HG03575 (cell line): ENCODE measurements around the gene TUFM.
"Not testable (repeated sequence)": the region's sequence is repeated elsewhere in the genome, so short reads cannot be mapped to it uniquely, and the experiment has no call there.

Experiments used
- ATAC-seq: cut with Tn5 transposase; IDR thresholded peaks from one replicate; pipeline ENCODE4 v1.9.1; 2021; ENCODE audit not compliant: unreplicated experiment, insufficient number of reproducible peaks, low FRiP score; ENCODE audit errors: extremely low read depth

The TUFM gene

DNA sequence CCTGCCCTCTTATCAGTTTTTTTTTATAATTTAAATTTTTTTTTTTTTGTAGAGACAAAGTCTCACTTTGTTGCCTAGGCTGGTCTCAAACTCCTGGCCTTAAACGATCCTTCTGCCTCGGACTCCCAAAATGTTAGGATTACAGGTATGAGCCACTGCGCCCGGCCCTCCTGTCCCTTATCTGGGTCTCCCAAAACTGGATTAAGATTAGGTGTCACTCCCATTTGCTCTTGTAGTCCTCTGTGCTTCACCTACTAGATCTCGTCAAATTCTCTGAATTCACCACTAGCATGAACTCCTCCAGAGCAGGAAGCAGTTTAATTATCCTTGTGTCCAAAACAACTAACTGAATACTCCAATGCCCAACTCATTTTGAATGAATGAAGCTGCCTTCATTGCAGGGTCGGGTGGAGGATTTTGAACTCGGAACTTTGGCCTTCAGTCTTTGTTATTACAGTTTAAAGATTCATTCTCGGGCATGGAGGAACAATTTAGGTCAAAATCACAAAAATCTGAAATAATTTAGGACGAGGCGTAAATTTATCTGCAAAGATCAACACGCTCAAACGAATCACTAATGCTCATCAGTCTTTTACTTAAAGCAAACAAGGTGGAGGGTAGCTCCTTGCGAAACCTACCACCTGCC, 24.2 kb downstream of the TUFM start:
- ATAC-seq, result no peak

DNA sequence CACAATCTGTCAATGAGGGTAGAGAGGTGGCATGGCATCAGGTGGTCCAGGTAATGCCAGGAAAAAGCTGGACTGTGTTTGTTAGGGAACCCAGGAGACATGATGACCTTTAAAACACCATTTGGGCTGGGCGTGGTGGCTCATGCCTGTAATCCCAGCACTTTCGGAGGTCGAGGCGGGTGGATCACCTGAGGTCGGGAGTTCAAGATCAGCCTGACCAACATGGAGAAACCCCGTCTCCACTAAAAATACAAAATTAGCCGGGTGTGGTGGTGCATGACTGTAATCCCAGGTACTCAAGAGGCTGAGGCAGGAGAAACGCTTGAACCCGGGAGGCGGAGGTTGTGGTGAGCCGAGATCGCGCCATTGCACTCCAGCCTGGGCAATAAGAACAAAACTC, 25.6 kb downstream of the TUFM start:
- not testable (repeated sequence) for ATAC-seq

DNA sequence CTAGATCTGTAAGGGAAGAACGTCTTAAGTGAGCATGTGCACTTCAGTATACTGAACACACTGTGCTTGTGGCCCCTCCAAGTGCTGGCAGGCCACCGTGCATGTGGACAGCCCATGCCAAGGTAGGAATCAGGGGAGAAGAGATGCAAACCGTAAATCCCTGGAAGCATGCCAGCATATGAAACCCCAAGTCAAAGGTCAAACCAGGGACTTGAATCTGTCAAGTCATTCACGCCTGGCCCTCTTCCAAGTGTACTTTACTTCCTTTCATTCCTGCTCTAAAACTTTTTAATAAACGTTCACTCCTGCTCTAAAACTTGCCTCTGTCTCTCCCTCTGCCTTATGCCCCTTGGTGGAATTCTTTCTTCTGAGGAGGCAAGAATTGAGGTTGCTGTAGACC, 26.1 kb downstream of the TUFM start:
- ATAC-seq, result no peak

DNA sequence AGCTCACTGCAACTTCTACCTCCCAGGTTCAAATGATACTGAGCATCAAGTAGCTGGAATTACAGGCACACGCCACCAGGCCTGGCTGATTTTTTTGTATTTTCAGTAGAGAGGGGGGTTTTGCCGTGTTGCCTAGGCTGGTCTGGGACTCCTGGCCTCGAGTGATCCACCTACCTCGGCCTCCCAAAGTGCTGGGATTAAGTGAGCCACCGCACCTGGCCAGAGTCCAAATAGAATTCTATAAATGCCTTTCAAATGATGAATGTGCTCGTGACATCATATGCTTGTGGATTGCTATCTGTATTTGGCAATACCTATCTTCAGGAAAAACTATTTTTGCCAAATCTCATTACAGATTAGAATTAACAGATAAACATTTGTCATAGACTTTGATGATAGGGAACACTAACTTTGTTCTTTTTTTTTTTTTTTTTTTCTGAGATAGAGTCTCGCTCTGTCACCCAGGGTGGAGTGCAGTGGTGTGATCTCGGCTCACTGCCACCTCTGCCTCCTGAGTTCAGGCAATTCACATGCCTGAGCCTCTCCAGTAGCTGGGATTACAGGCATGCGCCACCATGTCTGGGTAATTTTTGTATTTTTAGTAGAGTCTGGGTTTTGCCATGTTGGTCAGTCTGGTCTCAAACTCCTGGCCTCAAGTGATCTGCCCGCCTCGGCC, 38.6 kb downstream of the TUFM start:
- not testable (repeated sequence) for ATAC-seq

DNA sequence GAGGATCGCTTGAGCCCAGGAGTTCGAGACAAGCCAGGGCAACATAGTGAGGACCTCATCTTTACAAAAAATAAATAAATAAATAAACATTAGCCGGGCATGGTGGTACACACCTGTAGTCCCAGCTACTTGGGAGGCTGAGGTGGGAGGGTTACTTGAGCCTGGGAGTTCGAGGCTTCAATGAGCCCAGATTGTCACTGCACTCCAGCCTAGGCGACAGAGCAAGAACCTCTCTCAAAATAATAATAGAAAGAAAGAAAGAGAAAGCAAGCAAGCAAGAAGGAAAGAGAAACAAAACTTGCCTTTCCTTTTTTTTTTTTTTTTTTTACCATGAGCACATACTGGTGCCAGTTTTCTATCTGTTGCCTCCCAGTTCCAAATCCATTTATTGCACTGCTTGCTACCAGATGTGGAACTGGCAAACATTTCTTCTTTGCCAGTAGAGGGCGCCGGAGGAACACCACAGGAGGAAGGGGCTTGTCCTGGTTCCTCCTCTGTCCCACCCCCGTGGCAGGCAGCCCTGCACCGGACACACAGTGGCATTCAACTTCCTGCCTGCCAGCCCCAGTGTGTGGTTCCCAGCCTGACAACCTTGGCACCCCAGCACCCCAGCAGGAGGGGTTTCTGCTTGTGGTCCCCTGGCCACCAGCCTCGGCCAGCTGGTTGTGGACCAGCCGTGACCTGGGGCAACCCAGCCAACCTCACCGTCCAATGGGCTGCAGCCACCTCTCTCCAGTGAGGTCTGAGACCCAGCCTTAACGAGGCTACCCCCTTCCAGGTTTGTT, 43.7 kb downstream of the TUFM start:
- ATAC-seq, result not testable (repeated sequence)
